H1 (cell line): Measurements from ENCODE around the gene NEUROD1. TPM values are rescaled to one million over a fixed set of nuclear protein-coding genes. Genes with fewer than 3 reads are reported as not detected.

Experiments
- CTCF ChIA-PET: fragments of 300-600 bp; sonication (Branson Sonifier 250); formaldehyde crosslinking; loops from one replicate; lab custom pipeline; 2021; ENCODE audit not compliant: partially characterized antibody; lab: Charles Lee
- POLR2A ChIA-PET: fragments of 300-600 bp; sonication (Branson Sonifier 250); formaldehyde crosslinking; loops from one replicate; lab custom pipeline; 2021; ENCODE audit warnings: inconsistent platforms; ENCODE audit not compliant: partially characterized antibody; lab: Charles Lee
- DNase-seq, 2 experiments: peaks; one replicate each; pipeline versions ENCODE4 v3.0.0 to v3.0.0-alpha.2; 2010 to 2022; ENCODE audit warnings: low spot score in 2 of 2, low read depth in 1 of 2, mixed read lengths in 1 of 2
- FAIRE-seq: peaks from 2 replicates; lab custom pipeline; 2011; peaks lifted over from hg19 to GRCh38; lab: Jason Lieb, UNC
- H2AFZ ChIP-seq: 2 replicates; pipeline ENCODE4 v1.8.1; 2012; ENCODE audit warnings: low read length, inconsistent platforms
- H2AK5ac ChIP-seq: 2 replicates; pipeline ENCODE4 v1.6.1; 2013; ENCODE audit warnings: low read depth, low read length
- H2BK120ac ChIP-seq: replicated peaks from 2 replicates; pipeline ENCODE3; 2013; ENCODE audit warnings: low read depth, low read length, inconsistent platforms
- H2BK12ac ChIP-seq: 2 replicates; pipeline ENCODE4 v1.6.1; 2013; ENCODE audit warnings: low read depth, low read length
- H2BK15ac ChIP-seq: 2 replicates; pipeline ENCODE4 v1.6.1; 2013; ENCODE audit warnings: low read length
- H2BK20ac ChIP-seq: 2 replicates; pipeline ENCODE4 v1.6.1; 2013; ENCODE audit warnings: low read length
- H2BK5ac ChIP-seq: 2 replicates; pipeline ENCODE4 v1.6.1; 2013; ENCODE audit warnings: low read depth, low read length
- H3K14ac ChIP-seq: 2 replicates; pipeline ENCODE4 v1.6.1; 2013; ENCODE audit warnings: inconsistent platforms; ENCODE audit not compliant: insufficient read length
- H3K18ac ChIP-seq: 2 replicates; pipeline ENCODE4 v1.6.1; 2013; ENCODE audit warnings: low read length; ENCODE audit errors: extremely low read depth
- H3K23ac ChIP-seq: 2 replicates; pipeline ENCODE4 v1.6.1; 2013; ENCODE audit warnings: inconsistent platforms; ENCODE audit not compliant: insufficient read length
- H3K23me2 ChIP-seq: 2 replicates; pipeline ENCODE4 v1.6.1; 2013; ENCODE audit warnings: low read depth, low read length
- H3K27ac ChIP-seq: 2 replicates; pipeline ENCODE4 v1.6.1; 2011; ENCODE audit warnings: low read depth, low read length, inconsistent platforms
- H3K27me3 ChIP-seq, 4 experiments: replicated peaks in 1 of 4; 1 replicate in 1 of 4; 2 replicates in 3 of 4; pipeline versions ENCODE4 v1.6.1 to v1.8.1; 2011 to 2013; ENCODE audit warnings: low read length in 3 of 4, mild to moderate bottlenecking in 3 of 4, inconsistent platforms in 2 of 4, mixed read lengths in 2 of 4, moderate library complexity in 1 of 4; ENCODE audit not compliant: control insufficient read depth in 3 of 4, insufficient read depth in 3 of 4; ENCODE audit errors: extremely low read depth in 1 of 4
- H3K36me3 ChIP-seq, 4 experiments: 2 replicates each; pipeline versions ENCODE4 v1.6.1 to v1.8.1; 2011 to 2013; ENCODE audit warnings: mild to moderate bottlenecking in 4 of 4, low read length in 3 of 4, moderate library complexity in 2 of 4, control low read depth in 1 of 4, inconsistent platforms in 1 of 4; ENCODE audit not compliant: insufficient read depth in 4 of 4, control insufficient read depth in 2 of 4
- H3K4ac ChIP-seq: replicated peaks from 2 replicates; pipeline ENCODE3; 2013; ENCODE audit warnings: low read length, low read depth, mixed read lengths, inconsistent platforms; ENCODE audit not compliant: insufficient read length
- H3K4me1 ChIP-seq, 4 experiments: replicated peaks in 1 of 4; 1 replicate in 1 of 4; 2 replicates in 3 of 4; pipeline versions ENCODE4 v1.6.1 to v1.8.1; 2011 to 2013; ENCODE audit warnings: low read length in 3 of 4, inconsistent platforms in 2 of 4, mixed read lengths in 1 of 4; ENCODE audit not compliant: insufficient read depth in 4 of 4, control insufficient read depth in 3 of 4
- H3K4me2 ChIP-seq, 2 experiments: 2 replicates each; pipeline versions ENCODE4 v1.6.1 to v1.8.1; 2011 to 2013; ENCODE audit warnings: low read depth in 2 of 2, low read length in 2 of 2, control low read depth in 1 of 2, inconsistent platforms in 1 of 2, mild to moderate bottlenecking in 1 of 2; ENCODE audit not compliant: insufficient read depth in 1 of 2
- H3K4me3 ChIP-seq, 4 experiments: fragments of 200-600, 300-600 bp in 1 of 4; sonication (generic), shearing (Covaris generic), sonication (Bioruptor Twin) in 1 of 4; 2 replicates each; pipeline versions ENCODE4 v1.5.1 to v1.8.1; 2011 to 2016; ENCODE audit warnings: low read length in 4 of 4, low read depth in 3 of 4, control low read depth in 2 of 4, inconsistent platforms in 2 of 4, mild to moderate bottlenecking in 2 of 4, mixed read lengths in 1 of 4, moderate library complexity in 1 of 4; ENCODE audit not compliant: insufficient read depth in 2 of 4; ENCODE audit errors: extremely low read depth in 1 of 4
- H3K56ac ChIP-seq: replicated peaks from 2 replicates; pipeline ENCODE3; 2013; ENCODE audit warnings: low read depth, mild to moderate bottlenecking, mixed read lengths, low read length, inconsistent platforms; ENCODE audit not compliant: insufficient read length
- H3K79me1 ChIP-seq: 2 replicates; pipeline ENCODE4 v1.6.1; 2013; ENCODE audit warnings: low read depth, low read length, control low read depth
- H3K79me2 ChIP-seq, 2 experiments: 2 replicates each; pipeline versions ENCODE4 v1.6.1 to v1.8.1; 2012 to 2013; ENCODE audit warnings: low read length in 2 of 2, mild to moderate bottlenecking in 2 of 2, inconsistent platforms in 1 of 2; ENCODE audit not compliant: insufficient read depth in 2 of 2, control insufficient read depth in 1 of 2
- H3K9ac ChIP-seq, 4 experiments: replicated peaks in 1 of 4; 1 replicate in 1 of 4; 2 replicates in 3 of 4; pipeline versions ENCODE4 v1.6.1 to v1.8.1; 2011 to 2013; ENCODE audit warnings: low read depth in 3 of 4, low read length in 3 of 4, control low read depth in 2 of 4, mild to moderate bottlenecking in 2 of 4, moderate library complexity in 2 of 4, inconsistent platforms in 1 of 4; ENCODE audit errors: extremely low read depth in 1 of 4
- H3K9me3 ChIP-seq, 2 experiments: 2 replicates each; pipeline versions ENCODE4 v1.6.1 to v1.8.1; 2012 to 2013; ENCODE audit warnings: mild to moderate bottlenecking in 2 of 2, moderate library complexity in 2 of 2, control low read depth in 1 of 2, inconsistent platforms in 1 of 2, low read depth in 1 of 2, low read length in 1 of 2, mixed read lengths in 1 of 2; ENCODE audit not compliant: insufficient read depth in 2 of 2
- H4K20me1 ChIP-seq, 2 experiments: replicated peaks in 1 of 2; 2 replicates each; pipeline versions ENCODE3 to v1.8.1; 2011 to 2013; ENCODE audit warnings: inconsistent platforms in 2 of 2, low read length in 2 of 2, mild to moderate bottlenecking in 1 of 2; ENCODE audit not compliant: insufficient read depth in 2 of 2, control insufficient read depth in 1 of 2
- H4K5ac ChIP-seq: 2 replicates; pipeline ENCODE4 v1.6.1; 2013; ENCODE audit warnings: low read length, low read depth, mixed read lengths, inconsistent platforms; ENCODE audit not compliant: insufficient read length
- H4K8ac ChIP-seq: 2 replicates; pipeline ENCODE4 v1.8.0; 2013; ENCODE audit warnings: mild to moderate bottlenecking, moderate library complexity, low read length, inconsistent platforms; ENCODE audit not compliant: insufficient read depth; ENCODE audit errors: extremely low read depth
- H4K91ac ChIP-seq: replicated peaks from 2 replicates; pipeline ENCODE3; 2013; ENCODE audit warnings: low read length, mixed read lengths, inconsistent platforms; ENCODE audit not compliant: insufficient read length
- EZH2 ChIP-seq: fragments of 200-600 bp; sonication (generic); IDR thresholded peaks from 2 replicates; pipeline ENCODE4 v1.7.1; 2012; ENCODE audit warnings: low read depth, mild to moderate bottlenecking, moderate library complexity, low read length, inconsistent platforms; ENCODE audit not compliant: severe bottlenecking
- POU5F1 ChIP-seq: IDR thresholded peaks from 2 replicates; pipeline ENCODE4 v1.6.1; 2011; ENCODE audit warnings: low read depth, mild to moderate bottlenecking, low read length, moderate library complexity
- YY1 ChIP-seq: IDR thresholded peaks from 2 replicates; pipeline ENCODE4 v1.6.1; 2011; ENCODE audit warnings: low read depth, mild to moderate bottlenecking, low read length
- polyA plus RNA-seq, 7 experiments: library from polyadenylated mRNA; depleted of rRNA in 3 of 7; stranded (reverse) in 5 of 7; unstranded in 2 of 7; fragments of >200 nt in 5 of 7; fragments of 200-250 nt in 2 of 7; gene quantifications; 1 replicate in 5 of 7; 2 replicates in 1 of 7; 4 replicates in 1 of 7; pipeline versions ENCODE4 v1.2.1 to v1.2.3, GENCODE V29; 2011 to 2013; ENCODE audit warnings: missing spikeins in 2 of 7, mixed read lengths in 2 of 7
- total RNA-seq: library from RNA; stranded (reverse); fragmentation: NEBNext Ultra II Directional; extraction: Animal tissue kit (Norgen Biotek cat#: 25700); gene quantifications from 2 replicates; pipeline ENCODE4 v1.2.1, GENCODE V29; 2021

NEUROD1 gene
- total and polyA plus RNA-seq, 2 of the 8 experiments (the other 6 are each of a cell fraction or from before 2014, with no cell fraction given): 0.08 TPM; not detected in 1

GRCh38 chr2:181724662-181725061, 44.3 kb upstream of the NEUROD1 start:
- Histone ChIP-seq H2BK12ac (no peak overlapping the region), H4K20me1 (no peaks in the 10 kb centered on the region), H2AK5ac (no peak overlapping the region), H3K27ac (no peak overlapping the region), H2BK15ac (no peak overlapping the region), H3K79me1 (no peaks in the 10 kb centered on the region), H2BK120ac (no peak overlapping the region), H3K9me3 (peaks cover 0 to 3% of the 10 kb centered on the region in 2 experiments; a peak in 1 of 4 replicates), H2AFZ (no peak overlapping the region), H3K4me3 (no peak overlapping the region), H3K4me1 (no peaks in the 10 kb centered on the region), H3K4ac (no peak overlapping the region), H2BK5ac (no peak overlapping the region), H3K23ac (no peak overlapping the region), H2BK20ac (no peak overlapping the region), H3K36me3 (no peaks in the 10 kb centered on the region), H3K18ac (no peak overlapping the region), H3K23me2 (no peaks in the 10 kb centered on the region), H3K79me2 (no peaks in the 10 kb centered on the region), H3K27me3 (no peaks in the 10 kb centered on the region), H3K9ac (no peak overlapping the region), H3K14ac (no peak overlapping the region), H3K56ac (no peak overlapping the region), H4K91ac (no peak overlapping the region), H3K4me2 (no peak overlapping the region), H4K5ac (no peak overlapping the region), H4K8ac (no peak overlapping the region)
- ChIA-PET POLR2A (no interaction called here), CTCF (interaction anchor here (4.0 kb wide), 1 partner anchor 152 kb away, joined by 12 read pairs; no protein-coding TSS in a partner anchor)
- DNase-seq (no peak), FAIRE-seq (no peak)
- TF ChIP-seq EZH2 (no peak), YY1 (no peak), POU5F1 (no peak)
